Chondrocyte (in vitro differentiated cells): ENCODE data around the gene NCBP3. TPM values are rescaled to one million over a fixed set of nuclear protein-coding genes. Genes with fewer than 3 reads are reported as not detected.
A peak's percentile ranks its signal among the peaks of the same experiment; 100 is the strongest.

Experiments used
- DNase-seq: peaks from one replicate; pipeline ENCODE4 v3.0.0; 2021; ENCODE audit warnings: mixed read lengths, low spot score
- H3K27ac Mint-ChIP-seq: one replicate; pipeline ENCODE4 v1.8.0; 2021; ENCODE audit warnings: mild to moderate bottlenecking, moderate library complexity, mixed read lengths; ENCODE audit not compliant: unreplicated experiment
- H3K27me3 Mint-ChIP-seq: 2 replicates; pipeline ENCODE4 v1.8.0; 2021; ENCODE audit warnings: low read depth, mixed read lengths
- H3K36me3 Mint-ChIP-seq: 2 replicates; pipeline ENCODE4 v1.8.0; 2021; ENCODE audit warnings: low read depth, mixed read lengths
- H3K4me1 Mint-ChIP-seq: 2 replicates; pipeline ENCODE4 v1.8.0; 2021; ENCODE audit warnings: low read depth, mild to moderate bottlenecking, mixed read lengths
- H3K4me3 Mint-ChIP-seq: one replicate; pipeline ENCODE4 v1.8.0; 2021; ENCODE audit warnings: mild to moderate bottlenecking, moderate library complexity, mixed read lengths; ENCODE audit not compliant: unreplicated experiment
- H3K9me3 Mint-ChIP-seq: 2 replicates; pipeline ENCODE4 v1.8.0; 2021; ENCODE audit warnings: low read depth, mixed read lengths
- total RNA-seq: library from RNA; stranded (reverse); gene quantifications from 3 replicates; pipeline ENCODE4 v1.2.1, GENCODE V29; 2021
- TF ChIP-seq, protein P1 (sequence below): fragments of 200-600 bp; sonication (generic); IDR thresholded peaks from 2 replicates; pipeline ENCODE4 v1.5.0; 2021; ENCODE audit warnings: antibody characterized with exemption, mild to moderate bottlenecking, moderate library complexity

Gene NCBP3
- total RNA-seq, 1 donor from 2014 or later, result 33.7 TPM

DNA sequence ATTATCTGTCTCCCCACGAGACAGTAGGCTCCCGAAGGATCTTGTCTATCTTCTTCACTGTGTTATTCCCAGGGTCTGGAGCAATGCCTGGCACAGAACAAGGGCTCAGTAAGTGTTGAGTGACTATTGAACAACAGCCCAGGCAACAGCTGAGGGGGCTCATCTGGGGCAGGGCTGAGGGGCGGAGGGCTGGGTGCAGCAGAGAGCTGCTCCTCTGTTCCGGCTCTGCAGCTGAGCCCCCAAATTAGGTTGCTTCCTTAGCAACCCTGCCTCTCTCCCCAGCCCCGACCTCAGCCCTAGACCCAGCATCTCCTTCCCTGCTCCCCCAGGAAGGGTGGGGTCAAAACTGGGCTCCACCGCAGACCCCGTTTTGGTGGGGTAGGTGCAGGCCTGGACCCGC lies 77.3 kb downstream of the NCBP3 start:
- no peak overlapping the region for H3K4me3 Mint-ChIP-seq
- H3K27ac Mint-ChIP-seq, result no peak overlapping the region
- H3K4me1 Mint-ChIP-seq, result peaks cover 6% of the 10 kb centered on the region
- TF ChIP-seq, protein P1, sequence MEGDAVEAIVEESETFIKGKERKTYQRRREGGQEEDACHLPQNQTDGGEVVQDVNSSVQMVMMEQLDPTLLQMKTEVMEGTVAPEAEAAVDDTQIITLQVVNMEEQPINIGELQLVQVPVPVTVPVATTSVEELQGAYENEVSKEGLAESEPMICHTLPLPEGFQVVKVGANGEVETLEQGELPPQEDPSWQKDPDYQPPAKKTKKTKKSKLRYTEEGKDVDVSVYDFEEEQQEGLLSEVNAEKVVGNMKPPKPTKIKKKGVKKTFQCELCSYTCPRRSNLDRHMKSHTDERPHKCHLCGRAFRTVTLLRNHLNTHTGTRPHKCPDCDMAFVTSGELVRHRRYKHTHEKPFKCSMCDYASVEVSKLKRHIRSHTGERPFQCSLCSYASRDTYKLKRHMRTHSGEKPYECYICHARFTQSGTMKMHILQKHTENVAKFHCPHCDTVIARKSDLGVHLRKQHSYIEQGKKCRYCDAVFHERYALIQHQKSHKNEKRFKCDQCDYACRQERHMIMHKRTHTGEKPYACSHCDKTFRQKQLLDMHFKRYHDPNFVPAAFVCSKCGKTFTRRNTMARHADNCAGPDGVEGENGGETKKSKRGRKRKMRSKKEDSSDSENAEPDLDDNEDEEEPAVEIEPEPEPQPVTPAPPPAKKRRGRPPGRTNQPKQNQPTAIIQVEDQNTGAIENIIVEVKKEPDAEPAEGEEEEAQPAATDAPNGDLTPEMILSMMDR, result no peak
- no peaks in the 10 kb centered on the region for H3K27me3 Mint-ChIP-seq
- DNase-seq, result no peak
- H3K36me3 Mint-ChIP-seq, result peaks cover 3% of the 10 kb centered on the region
- H3K9me3 Mint-ChIP-seq, result peaks cover 6% of the 10 kb centered on the region

DNA sequence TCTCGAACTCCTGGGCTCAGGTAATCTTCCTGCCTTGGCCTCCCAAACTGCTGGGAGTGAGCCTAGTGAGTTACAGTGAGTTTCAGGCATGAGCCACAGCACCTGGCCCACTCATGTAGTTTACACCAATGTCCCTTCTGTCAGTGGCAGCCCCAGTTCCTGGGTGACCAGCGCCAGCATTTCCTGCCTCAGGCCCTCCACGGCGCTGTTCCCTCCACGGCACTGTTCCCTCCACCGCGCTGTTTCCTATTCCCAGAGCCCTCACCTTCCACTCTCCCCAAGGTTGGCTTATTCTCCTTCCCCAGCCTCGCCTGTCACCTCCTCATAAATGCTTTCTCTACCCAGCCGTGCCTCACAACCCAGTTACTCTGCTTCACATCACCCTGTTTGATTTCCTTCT lies 77.7 kb downstream of the NCBP3 start:
- TF ChIP-seq, protein P1, result no peak
- Mint-ChIP-seq H3K4me1 (peaks cover 2% of the 10 kb centered on the region), H3K27me3 (no peaks in the 10 kb centered on the region), H3K9me3 (peaks cover 6% of the 10 kb centered on the region), H3K36me3 (peaks cover 3% of the 10 kb centered on the region), H3K27ac (no peak overlapping the region), H3K4me3 (no peak overlapping the region)
- DNase-seq, result no peak

DNA sequence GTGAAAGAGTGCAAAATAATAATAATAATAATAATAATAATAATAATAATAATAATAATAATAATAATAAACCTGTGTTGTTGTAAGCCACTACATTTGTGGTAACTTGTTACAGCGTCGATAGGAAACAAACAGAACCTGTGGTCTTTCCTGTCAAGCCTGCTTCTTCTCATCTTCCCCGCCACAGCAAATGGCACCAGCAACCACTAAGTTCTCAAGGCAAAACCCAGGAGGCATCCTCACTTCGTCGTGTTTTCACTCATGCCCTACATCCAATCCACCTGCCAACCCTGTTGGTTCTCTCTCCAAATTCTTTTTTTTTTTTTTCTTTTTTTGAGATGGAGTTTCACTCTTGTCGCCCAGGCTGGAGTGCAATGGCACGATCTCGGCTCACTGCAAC lies 79.3 kb downstream of the NCBP3 start:
- Mint-ChIP-seq H3K27me3 (no peaks in the 10 kb centered on the region), H3K27ac (no peak overlapping the region), H3K36me3 (peaks cover 3% of the 10 kb centered on the region), H3K4me1 (no peaks in the 10 kb centered on the region), H3K9me3 (peaks cover 6% of the 10 kb centered on the region), H3K4me3 (no peak overlapping the region)
- TF ChIP-seq, protein P1, result no peak
- peak; percentile 9 for DNase-seq

DNA sequence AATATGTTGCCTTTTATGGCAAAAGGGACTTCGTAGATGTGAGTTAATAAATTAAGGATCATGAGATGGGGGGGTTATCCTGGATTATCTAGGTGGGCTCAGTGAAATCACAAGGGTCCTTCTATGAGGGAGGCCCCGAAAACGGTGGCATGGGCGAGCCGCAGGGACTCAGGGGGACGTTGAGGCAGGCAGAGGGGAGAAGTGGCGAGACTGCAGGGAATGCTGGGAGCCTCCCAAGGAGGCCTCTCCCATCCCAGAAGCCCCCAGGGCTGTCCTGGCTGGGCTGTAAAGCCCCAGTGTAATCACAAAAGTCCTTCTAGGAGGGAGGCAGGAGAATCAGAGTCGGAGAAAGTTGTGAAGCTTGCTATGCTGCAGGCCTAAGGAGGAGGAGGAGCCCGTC lies 80.1 kb downstream of the NCBP3 start:
- TF ChIP-seq, protein P1, result no peak

DNA sequence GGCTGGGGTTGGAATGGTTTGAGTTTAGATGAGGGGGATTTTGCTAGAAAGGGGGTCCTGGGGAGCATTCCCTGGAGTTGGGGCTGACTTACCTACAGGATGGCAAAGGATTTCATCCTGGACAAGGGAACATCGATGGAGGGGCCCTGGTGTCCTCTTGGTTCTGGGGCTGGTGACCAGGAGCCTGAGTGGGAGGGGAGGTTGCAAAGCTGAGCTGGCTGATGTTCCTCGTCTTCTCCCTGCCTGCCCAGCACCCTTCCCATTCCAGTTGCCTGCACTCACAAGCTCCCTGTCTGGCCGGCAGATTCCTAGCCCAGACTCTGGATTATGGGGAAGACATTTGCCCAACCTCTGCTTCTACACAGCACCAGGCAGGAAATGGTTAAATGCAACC lies 82.3 kb downstream of the NCBP3 start:
- peaks cover 3% of the 10 kb centered on the region for H3K27me3 Mint-ChIP-seq
- DNase-seq, result peak; percentile 57
- H3K27ac Mint-ChIP-seq, result no peak overlapping the region

More for the DNA sequence above, 80.1 kb downstream of the NCBP3 start:
- Mint-ChIP-seq H3K4me1 (no peaks in the 10 kb centered on the region), H3K36me3 (peaks cover 3% of the 10 kb centered on the region), H3K4me3 (no peak overlapping the region), H3K27me3 (peaks cover 2% of the 10 kb centered on the region), H3K9me3 (peaks cover 6% of the 10 kb centered on the region), H3K27ac (no peak overlapping the region)
- peak; percentile 60 for DNase-seq

More for the DNA sequence above, 82.3 kb downstream of the NCBP3 start:
- no peaks in the 10 kb centered on the region for H3K4me1 Mint-ChIP-seq
- H3K36me3 Mint-ChIP-seq, result peaks cover 8% of the 10 kb centered on the region
- no peak overlapping the region for H3K4me3 Mint-ChIP-seq
- peaks cover 17% of the 10 kb centered on the region for H3K9me3 Mint-ChIP-seq
- TF ChIP-seq, protein P1, result no peak
